HG02870 (cell line): Measurements from ENCODE around the gene ZNF490.
"Not testable (repeated sequence)": the region's sequence is repeated elsewhere in the genome, so short reads cannot be mapped to it uniquely, and the experiment has no call there.

Source experiments
- ATAC-seq: cut with Tn5 transposase; IDR thresholded peaks from one replicate; pipeline ENCODE4 v1.9.1; 2021; ENCODE audit warnings: mild to moderate bottlenecking, moderate library complexity; ENCODE audit not compliant: unreplicated experiment

The ZNF490 gene

GRCh38 chr19:12610540-12611360 lies at the start of gene ZNF490, which contains the start of gene ZNF791:
ZNF490 (minus strand) TSS chr19:12610813; CDS start chr19:12610680, 133 bp downstream.
ZNF791 (plus strand) TSS chr19:12610920; CDS start chr19:12611080, 160 bp downstream.
- peak; percentile 71 for ATAC-seq

- ATAC-seq, result no peak
Observed at GRCh38 chr19:12657966-12658365, 47.4 kb upstream of the ZNF490 start.

GRCh38 chr19:12656899-12657571 lies 46.4 kb upstream of the ZNF490 start:
- no peak for ATAC-seq

- ATAC-seq, result no peak
Observed at GRCh38 chr19:12655546-12655945, 44.9 kb upstream of the ZNF490 start.

- no peak for ATAC-seq
Observed at GRCh38 chr19:12652219-12652618, 41.6 kb upstream of the ZNF490 start.

- ATAC-seq, result no peak
Observed at GRCh38 chr19:12649941-12650340, 39.3 kb upstream of the ZNF490 start.

- no peak for ATAC-seq
Observed at GRCh38 chr19:12648088-12648487, 37.5 kb upstream of the ZNF490 start.

- ATAC-seq, result no peak
Observed at GRCh38 chr19:12647490-12648071, 37.0 kb upstream of the ZNF490 start.

- ATAC-seq, result no peak
Observed at GRCh38 chr19:12647047-12647446, 36.4 kb upstream of the ZNF490 start.

GRCh38 chr19:12646551-12646950 lies 35.9 kb upstream of the ZNF490 start:
- ATAC-seq, result no peak

GRCh38 chr19:12643716-12644115 lies 33.1 kb upstream of the ZNF490 start:
- ATAC-seq, result not testable (repeated sequence)

- no peak for ATAC-seq
Observed at GRCh38 chr19:12642506-12642905, 31.9 kb upstream of the ZNF490 start.

GRCh38 chr19:12641456-12641855 lies 30.8 kb upstream of the ZNF490 start:
- no peak for ATAC-seq

GRCh38 chr19:12639901-12640613 lies 29.4 kb upstream of the ZNF490 start:
- peak; percentile 54 for ATAC-seq

- ATAC-seq, result no peak
Observed at GRCh38 chr19:12638611-12639182, 28.1 kb upstream of the ZNF490 start.

- ATAC-seq, result no peak
Observed at GRCh38 chr19:12636631-12637030, 26.0 kb upstream of the ZNF490 start.

- ATAC-seq, result no peak
Observed at GRCh38 chr19:12629215-12629614, 18.6 kb upstream of the ZNF490 start.

GRCh38 chr19:12628040-12629022 lies 17.7 kb upstream of the ZNF490 start:
- no peak for ATAC-seq

- no peak for ATAC-seq
Observed at GRCh38 chr19:12626958-12627357, 16.3 kb upstream of the ZNF490 start.
